HG03460 (cell line): Measurements from ENCODE around the gene JADE1.

ENCODE experiments used
- ATAC-seq: cut with Tn5 transposase; IDR thresholded peaks from one replicate; pipeline ENCODE4 v1.9.1; 2021; ENCODE audit not compliant: unreplicated experiment

Gene JADE1

GRCh38 chr4:128840711-128841318 lies 31.3 kb downstream of the JADE1 start:
- ATAC-seq, result no peak

GRCh38 chr4:128841402-128841801 lies 31.9 kb downstream of the JADE1 start:
- no peak for ATAC-seq

GRCh38 chr4:128844931-128845330 lies 35.4 kb downstream of the JADE1 start:
- ATAC-seq, result no peak

GRCh38 chr4:128846063-128846462 lies 36.6 kb downstream of the JADE1 start:
- no peak for ATAC-seq

- no peak for ATAC-seq
Observed at GRCh38 chr4:128847082-128847724, 37.7 kb downstream of the JADE1 start.

GRCh38 chr4:128848461-128848860 lies 39.0 kb downstream of the JADE1 start:
- ATAC-seq, result no peak

- no peak for ATAC-seq
Observed at GRCh38 chr4:128850252-128850651, 40.8 kb downstream of the JADE1 start.

- ATAC-seq, result no peak
Observed at GRCh38 chr4:128853741-128854140, 44.2 kb downstream of the JADE1 start.

GRCh38 chr4:128854433-128854832 lies 44.9 kb downstream of the JADE1 start:
- peak; percentile 88 for ATAC-seq

- no peak for ATAC-seq
Observed at GRCh38 chr4:128855621-128856020, 46.1 kb downstream of the JADE1 start.

GRCh38 chr4:128856246-128856645 lies 46.7 kb downstream of the JADE1 start:
- no peak for ATAC-seq

GRCh38 chr4:128858879-128859671 lies 49.6 kb downstream of the JADE1 start:
- no peak for ATAC-seq

GRCh38 chr4:128859887-128860677 lies 50.6 kb downstream of the JADE1 start:
- ATAC-seq, result no peak

- ATAC-seq, result peak; percentile 28
Observed at GRCh38 chr4:128861856-128862518, 52.5 kb downstream of the JADE1 start.

- peak; percentile 57 for ATAC-seq
Observed at GRCh38 chr4:128862608-128863311, 53.3 kb downstream of the JADE1 start.

GRCh38 chr4:128863312-128864075 lies 54.0 kb downstream of the JADE1 start:
- no peak for ATAC-seq

- no peak for ATAC-seq
Observed at GRCh38 chr4:128865132-128865531, 55.6 kb downstream of the JADE1 start.

GRCh38 chr4:128866269-128866668 lies 56.8 kb downstream of the JADE1 start:
- ATAC-seq, result no peak

GRCh38 chr4:128866691-128867090 lies 57.2 kb downstream of the JADE1 start:
- no peak for ATAC-seq
